ENCODE data around the gene TMEM219. TPM values are rescaled to one million over a fixed set of nuclear protein-coding genes. Genes with fewer than 3 reads are reported as not detected.
A peak's percentile ranks its signal among the peaks of the same experiment; 100 is the strongest.

The TMEM219 gene
- total and polyA plus RNA-seq, 10 of the 15 experiments (the other 5 are each of a cell fraction or from before 2014, with no cell fraction given): 33.6 to 74.6 (median 56.5) TPM

DNA sequence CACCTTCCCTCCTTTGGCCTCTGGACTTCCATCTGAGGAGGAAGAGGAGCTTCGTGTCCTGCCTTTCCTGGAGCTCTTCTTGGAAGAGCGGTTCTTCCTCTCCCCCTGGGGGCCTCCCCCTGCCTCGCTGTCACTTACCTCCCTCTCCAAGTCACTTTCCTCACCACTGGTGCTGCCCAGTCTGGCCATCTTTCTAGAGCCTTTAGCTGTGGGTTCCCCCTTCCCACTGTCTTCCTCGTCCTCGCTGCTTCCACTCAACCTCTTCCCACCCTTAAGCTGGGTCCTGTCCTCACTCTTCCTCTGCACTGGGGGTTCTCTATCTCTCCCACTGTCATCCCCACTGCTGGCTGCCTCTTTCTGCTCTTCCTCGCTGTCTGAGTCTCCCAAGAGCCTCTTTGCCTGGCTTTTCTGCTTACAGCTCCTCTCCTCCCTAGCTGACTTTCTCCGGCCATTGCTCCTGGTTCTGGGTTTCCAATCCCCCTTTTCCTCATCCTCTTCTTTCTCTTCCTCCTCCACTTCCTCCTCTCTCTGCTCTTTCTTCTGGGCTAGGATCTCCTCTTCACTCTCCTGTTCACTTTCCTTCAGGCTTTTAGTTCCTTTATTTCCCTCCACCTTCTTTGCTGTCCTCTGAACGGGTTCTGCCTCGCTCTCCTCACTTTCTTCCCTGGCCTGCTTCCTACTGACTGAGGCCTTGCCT lies 32.2 kb downstream of the TMEM219 start (continued):
- TF ChIP-seq IKZF2 (IDR thresholded peaks at IDR 0.05) (no peak), ZNF622 (IDR thresholded peaks at IDR 0.05) (no peak), HDAC6 (IDR thresholded peaks at IDR 0.05; ENCODE audit: unreplicated experiment) (no peak)

DNA sequence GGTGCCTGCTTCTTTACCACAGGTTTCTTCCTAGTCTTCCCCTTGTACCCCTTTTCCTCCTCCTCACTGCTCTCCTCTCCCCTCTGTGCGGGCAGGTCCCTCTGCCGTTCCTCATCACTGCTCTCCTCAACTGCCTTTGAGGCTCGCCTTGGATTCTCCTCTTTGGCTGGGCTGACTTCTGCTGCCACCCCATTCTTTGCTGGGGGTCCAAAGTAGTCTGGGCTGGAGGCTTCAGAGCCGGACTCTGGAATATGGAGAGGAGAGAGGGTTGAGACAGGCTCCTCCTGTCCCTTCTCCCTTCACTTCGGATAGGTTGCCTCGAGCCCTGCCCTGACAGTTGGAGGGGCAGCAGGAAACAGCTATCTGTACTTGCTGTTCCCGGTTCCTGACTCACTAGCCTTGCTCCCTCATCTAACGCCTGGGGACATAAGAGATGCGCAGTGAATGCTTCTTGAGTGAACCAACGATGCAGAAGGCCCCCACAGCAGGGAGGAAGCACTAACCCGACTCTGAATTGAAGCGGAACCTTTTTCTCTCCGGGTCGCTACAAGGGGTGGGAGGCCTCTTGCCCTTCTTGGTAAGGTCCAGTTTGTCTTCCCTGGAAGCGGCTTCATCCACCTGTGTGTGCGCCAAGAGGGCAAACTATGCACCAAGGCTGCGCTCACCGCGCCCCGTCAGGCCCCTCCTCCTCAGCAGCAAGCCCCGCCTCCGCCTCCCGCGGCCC lies 32.9 kb downstream of the TMEM219 start:
- H3K79me2 ChIP-seq (ENCODE audit: control insufficient read depth, insufficient read depth, low read length): peaks cover 19% of the 10 kb centered on the region
- H3K4me3 ChIP-seq: peak overlapping the region; percentile 81
- H3K4me2 ChIP-seq (ENCODE audit: control insufficient read depth, insufficient read depth): peak overlapping the region; percentile 82
- H4K20me1 ChIP-seq (ENCODE audit: control insufficient read depth, insufficient read depth): no peaks in the 10 kb centered on the region
- in situ Hi-C loops (cut with MboI): no loop called here
- BruUV-seq (replicated peaks): no TSS peak
- ChIA-PET RAD21 (ENCODE audit: unreplicated experiment) (interaction anchor here (0.6 to 1.4 kb wide), 3 partner anchors 22 to 1502 kb away, joined by 3 to 5 read pairs (median 3); no protein-coding TSS in a partner anchor), CTCF (interaction anchor here (0.9 to 1.9 kb wide), 4 partner anchors 22 to 78 kb away, joined by 3 to 6 read pairs (median 4); partner anchors contain the start of genes TAOK2 and TMEM219), SMC1A (ENCODE audit: uncharacterized antibody, unreplicated experiment) (interaction anchor here (1.3 to 1.9 kb wide), 2 partner anchors 22 to 32 kb away, joined by 3 to 9 read pairs; partner anchors contain the start of genes TAOK2 and TMEM219), POLR2A (interaction anchor here (0.5 to 2.8 kb wide), 9 partner anchors 19 to 69 kb away, joined by 3 to 16 read pairs (median 6); partner anchors contain the start of genes KCTD13, TAOK2 and TMEM219)
- H3K36me3 ChIP-seq (ENCODE audit: control insufficient read depth in 2 of 2, insufficient read depth in 2 of 2, low read length in 1 of 2): peaks cover 8 to 15% of the 10 kb centered on the region in 2 experiments
- H2AFZ ChIP-seq (ENCODE audit: control insufficient read depth, low read depth, low read length): peak overlapping the region; percentile 98
- intact Hi-C loops (cut with micrococcal nuclease; ENCODE audit: unreplicated experiment): no loop called here
- H3K4me1 ChIP-seq (ENCODE audit: control insufficient read depth, insufficient read depth, low read length): peaks cover 9% of the 10 kb centered on the region
- peak overlapping the region; percentile 88 for H3K9ac ChIP-seq (ENCODE audit: control insufficient read depth, insufficient read depth, low read length)
- no peaks in the 10 kb centered on the region for H3K27me3 ChIP-seq (replicated peaks in 1 of 2; ENCODE audit: control insufficient read depth in 2 of 2, insufficient read depth in 2 of 2, low read length in 1 of 2)
- DNase-seq (ENCODE audit: low read depth, low spot score) (no peak), FAIRE-seq (no peak), ATAC-seq (peak; percentile 75)
- H3K27ac ChIP-seq (ENCODE audit: control insufficient read depth, insufficient read depth): peak overlapping the region; percentile 91
- TF ChIP-seq LARP7 (IDR thresholded peaks at IDR 0.05) (peak; percentile 17; the same call in 1 of the 2 replicates), TARDBP (IDR thresholded peaks at IDR 0.05; ENCODE audit: borderline replicate concordance) (no peak)
- no peaks in the 10 kb centered on the region for H3K9me3 ChIP-seq (replicated peaks; ENCODE audit: control insufficient read depth, insufficient read depth, low read length)
- 10% methylated on average over 24 of the region's 24 CpGs for WGBS (ENCODE audit: insufficient coverage, insufficient replicate concordance, low lambda C conversion rate, missing lambda C conversion rate)

Measured in GM12878 (cell line).